Measurements from ENCODE around the gene NOX5.

- no peak for TF ChIP-seq CTCF (conservative IDR thresholded peaks at IDR 0.05; ENCODE audit: low read length)
- TF ChIP-seq EZH2phosphoT487 (IDR thresholded peaks at IDR 0.05; ENCODE audit: borderline replicate concordance, low read depth, low read length), result no peak
Measured at GRCh38 chr15:68984586-68984985, 29.9 kb upstream of the NOX5 start.

Measured in OCI-LY7 (cell line).